T-helper 17 cell (primary cell): ENCODE results near the gene SEMA6A. TPM values are rescaled to one million over a fixed set of nuclear protein-coding genes. Genes with fewer than 3 reads are reported as not detected.

Experiments
- ATAC-seq: fragments of 150-1000 bp; cut with Tn5 transposase; 2 replicates; pipeline ENCODE4 v1.10.0; 2021; ENCODE audit warnings: mild to moderate bottlenecking, moderate library complexity
- DNase-seq, 3 donors: peaks; one replicate each; pipeline versions ENCODE4 v3.0.0 to v3.0.0-alpha.2; 2020 to 2021
- H3K9me3 ChIP-seq: one replicate; pipeline ENCODE4 v1.7.0; 2013; ENCODE audit warnings: low read length, mild to moderate bottlenecking; ENCODE audit not compliant: control insufficient read depth, poor library complexity, severe bottlenecking
- H3K27ac Mint-ChIP-seq: one replicate; pipeline ENCODE4 v1.8.0; 2022; ENCODE audit warnings: mild to moderate bottlenecking, moderate library complexity, mixed read lengths
- H3K27me3 Mint-ChIP-seq: one replicate; pipeline ENCODE4 v1.8.0; 2022; ENCODE audit warnings: mixed read lengths
- H3K36me3 Mint-ChIP-seq: one replicate; pipeline ENCODE4 v1.8.0; 2022; ENCODE audit warnings: low read depth, mixed read lengths
- H3K4me1 Mint-ChIP-seq: one replicate; pipeline ENCODE4 v1.8.0; 2022; ENCODE audit warnings: mild to moderate bottlenecking, mixed read lengths
- H3K4me3 Mint-ChIP-seq: one replicate; pipeline ENCODE4 v1.8.0; 2022; ENCODE audit warnings: mild to moderate bottlenecking, moderate library complexity, mixed read lengths
- total RNA-seq, 4 donors: library from RNA in 2 of 4; stranded (reverse) in 2 of 4; gene quantifications; one replicate each; pipeline ENCODE4 v1.2.3 and lab custom pipeline; 2022 to 2026

Gene SEMA6A
- total RNA-seq, 2 donors from 2014 or later, result 0.31 TPM; not detected in 1

DNA sequence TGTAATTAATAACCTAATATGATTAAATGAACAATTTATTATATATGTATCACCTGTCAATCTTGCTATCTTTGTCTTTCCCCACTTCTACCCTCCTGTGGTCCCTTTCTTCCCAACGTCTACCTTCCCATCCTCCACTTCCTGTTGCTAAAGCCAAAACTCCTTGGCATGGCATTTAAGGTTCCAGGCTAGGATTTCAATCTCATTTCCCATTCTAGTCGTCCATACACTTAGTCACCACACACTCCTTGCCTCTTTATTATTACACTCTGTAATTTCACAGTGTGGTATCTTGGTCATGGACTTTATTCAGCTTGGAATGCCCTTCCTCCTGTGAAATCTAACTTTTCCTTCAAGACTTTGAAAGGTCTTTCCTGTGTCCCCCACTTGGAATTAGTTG lies 115.3 kb downstream of the SEMA6A start:
- Mint-ChIP-seq H3K27ac (no peak overlapping the region), H3K27me3 (no peaks in the 10 kb centered on the region), H3K4me1 (no peaks in the 10 kb centered on the region)

DNA sequence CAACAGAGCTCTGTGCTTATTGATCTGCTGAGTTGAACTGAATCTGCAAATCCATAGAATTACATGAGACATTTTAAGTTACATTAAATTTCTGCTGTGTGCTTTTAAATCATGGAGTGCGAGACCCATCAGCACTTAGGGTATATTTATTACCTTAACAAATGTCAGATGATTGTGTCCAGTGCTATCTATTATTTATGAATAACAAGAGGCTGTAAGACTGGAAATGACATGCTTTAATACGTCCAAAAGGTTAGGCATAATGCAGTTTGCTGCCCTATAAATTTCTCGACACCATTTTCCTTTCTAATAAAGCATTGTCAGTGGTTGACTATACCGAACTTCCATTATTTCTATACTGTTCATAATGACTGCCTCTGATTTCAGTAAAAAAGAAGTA lies 117.6 kb downstream of the SEMA6A start:
- Mint-ChIP-seq H3K27ac (no peak overlapping the region), H3K27me3 (no peaks in the 10 kb centered on the region), H3K4me3 (no peak overlapping the region), H3K36me3 (peaks cover 5% of the 10 kb centered on the region), H3K4me1 (peaks cover 4% of the 10 kb centered on the region)
- ATAC-seq, result no peak
- no peak for DNase-seq
- H3K9me3 ChIP-seq, result no peaks in the 10 kb centered on the region

More for the DNA sequence above, 115.3 kb downstream of the SEMA6A start:
- H3K9me3 ChIP-seq, result no peaks in the 10 kb centered on the region
- ATAC-seq (no peak), DNase-seq (no peak)
- Mint-ChIP-seq H3K4me3 (no peak overlapping the region), H3K36me3 (peaks cover 2% of the 10 kb centered on the region)

DNA sequence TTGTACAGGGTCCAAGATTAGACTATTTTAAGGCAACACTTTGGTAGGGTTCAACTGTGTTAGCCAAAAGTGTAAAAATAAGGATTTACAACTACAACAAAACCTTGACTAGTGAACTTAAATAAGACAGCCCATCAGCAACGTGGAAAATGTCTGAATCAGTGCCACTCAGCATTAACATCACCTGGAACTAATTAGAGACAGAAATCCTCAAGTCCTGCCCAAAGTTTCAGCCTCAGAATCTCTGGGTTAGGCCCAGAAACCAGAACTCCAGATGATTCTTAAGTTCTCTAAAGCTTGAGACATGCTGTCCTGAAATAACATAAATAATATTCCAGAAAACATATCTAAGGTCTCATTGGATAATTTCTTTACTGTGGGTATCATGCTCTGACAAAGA lies 118.6 kb downstream of the SEMA6A start:
- Mint-ChIP-seq H3K4me3 (no peak overlapping the region), H3K27me3 (no peaks in the 10 kb centered on the region), H3K36me3 (peaks cover 6% of the 10 kb centered on the region), H3K27ac (no peak overlapping the region), H3K4me1 (peaks cover 4% of the 10 kb centered on the region)
- DNase-seq (no peak), ATAC-seq (no peak)
- H3K9me3 ChIP-seq, result no peaks in the 10 kb centered on the region

DNA sequence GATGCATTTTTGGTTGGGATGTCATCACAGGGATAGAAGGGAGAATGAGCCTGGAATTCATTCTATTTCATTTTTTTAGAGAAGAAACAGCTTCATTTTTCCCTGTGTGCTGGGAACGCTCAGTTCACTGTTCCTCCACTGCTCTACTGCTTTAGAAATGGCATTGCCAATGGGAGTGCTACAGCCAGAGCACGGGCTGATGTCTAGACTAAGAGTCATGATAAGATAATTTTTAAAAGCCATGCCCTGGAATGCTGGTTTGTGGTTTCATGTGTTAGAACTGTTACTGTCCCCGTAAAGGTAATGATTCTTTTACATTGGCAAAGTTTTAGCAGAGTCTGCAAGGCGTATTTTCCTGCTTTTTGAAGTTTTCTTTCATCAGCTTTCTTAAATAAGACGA lies 119.6 kb downstream of the SEMA6A start:
- no peak overlapping the region for H3K27ac Mint-ChIP-seq
- no peak overlapping the region for H3K4me3 Mint-ChIP-seq
- no peaks in the 10 kb centered on the region for H3K27me3 Mint-ChIP-seq
- ATAC-seq, result no peak
- no peaks in the 10 kb centered on the region for H3K9me3 ChIP-seq
- peaks cover 8% of the 10 kb centered on the region for H3K36me3 Mint-ChIP-seq
- peaks cover 4% of the 10 kb centered on the region for H3K4me1 Mint-ChIP-seq
- DNase-seq, result no peak

DNA sequence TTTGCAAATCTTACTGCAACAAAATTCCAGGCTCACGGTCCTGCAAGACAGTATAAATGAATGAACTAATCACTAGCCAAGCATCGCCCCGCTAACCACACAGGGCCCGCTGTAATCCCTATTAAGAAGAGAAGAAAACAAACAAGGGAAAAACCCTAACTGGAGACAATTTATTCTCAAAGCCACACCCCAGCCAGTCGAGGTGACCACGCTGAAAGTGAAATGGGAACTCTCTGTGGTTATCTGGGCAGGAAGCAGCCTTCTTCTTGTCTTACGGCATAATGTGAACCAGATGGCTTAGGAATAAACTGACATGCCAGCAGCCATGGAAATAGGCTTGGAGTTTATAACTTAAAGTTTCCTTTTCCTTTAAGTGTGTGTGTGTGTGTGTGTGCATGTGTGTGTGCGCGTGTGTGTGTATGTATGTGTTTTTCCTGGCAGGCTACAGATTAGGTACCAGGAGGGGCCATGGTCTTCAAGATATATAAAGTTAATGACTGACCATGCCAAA lies 120.2 kb downstream of the SEMA6A start:
- Mint-ChIP-seq H3K27ac (no peak overlapping the region), H3K36me3 (peaks cover 8% of the 10 kb centered on the region)
- peak; percentile 37 for ATAC-seq

DNA sequence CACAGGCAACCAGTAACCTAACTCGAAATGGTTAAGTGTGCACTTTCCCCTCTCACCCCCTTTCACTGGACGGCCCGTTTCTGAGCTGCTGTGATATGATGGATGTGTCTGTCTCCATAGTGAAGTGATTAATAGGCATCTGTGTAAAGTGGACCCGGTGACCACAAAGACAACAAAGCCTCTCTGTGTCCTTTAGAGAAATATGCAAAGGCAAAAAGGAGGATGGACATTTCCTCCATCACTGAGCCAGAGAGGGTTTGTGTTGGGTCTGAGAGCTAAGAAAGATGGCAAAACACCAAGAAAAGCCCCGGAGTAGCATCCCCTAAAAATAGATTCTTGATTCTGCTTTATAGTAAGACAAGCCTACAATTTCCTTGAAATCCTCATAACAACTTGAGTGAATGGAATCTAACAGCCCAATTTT lies 120.6 kb downstream of the SEMA6A start:
- Mint-ChIP-seq H3K4me3 (no peak overlapping the region), H3K36me3 (peaks cover 6% of the 10 kb centered on the region), H3K4me1 (peaks cover 4% of the 10 kb centered on the region), H3K27ac (no peak overlapping the region), H3K27me3 (no peaks in the 10 kb centered on the region)
- no peak for ATAC-seq
- H3K9me3 ChIP-seq, result no peaks in the 10 kb centered on the region
- no peak for DNase-seq

More for the DNA sequence above, 120.2 kb downstream of the SEMA6A start:
- H3K4me3 Mint-ChIP-seq, result no peak overlapping the region
- no peaks in the 10 kb centered on the region for H3K9me3 ChIP-seq
- no peaks in the 10 kb centered on the region for H3K27me3 Mint-ChIP-seq
- H3K4me1 Mint-ChIP-seq, result peaks cover 4% of the 10 kb centered on the region
- no peak for DNase-seq

DNA sequence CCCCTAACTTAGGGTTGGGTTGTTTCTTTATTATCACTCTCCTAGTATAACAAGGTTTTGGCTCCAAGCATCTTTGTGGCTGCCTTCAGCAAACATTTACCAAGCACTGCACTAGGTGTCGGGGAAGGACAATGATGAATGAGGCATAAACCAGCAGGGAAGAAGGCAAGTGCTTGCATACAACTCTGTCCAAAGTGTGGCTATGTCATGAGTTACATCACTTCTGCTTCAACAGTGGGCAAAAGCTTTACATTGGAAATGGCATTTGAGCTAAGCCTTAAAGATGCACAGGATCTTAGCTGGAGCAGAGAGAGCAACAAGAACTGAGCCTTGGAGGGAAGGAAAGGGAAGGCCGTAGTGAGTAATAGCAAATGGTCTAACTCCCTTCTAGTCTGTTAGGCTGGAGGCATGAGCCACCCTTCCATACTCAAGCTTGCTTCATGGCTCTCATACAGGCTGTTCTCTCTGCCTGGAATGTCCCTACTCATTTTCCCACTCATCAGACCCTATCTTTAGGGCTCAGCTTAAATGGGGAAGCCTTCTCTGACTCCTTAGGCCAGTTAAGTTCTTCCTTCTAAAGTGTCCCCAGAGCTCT lies 121.8 kb downstream of the SEMA6A start:
- H3K9me3 ChIP-seq, result no peaks in the 10 kb centered on the region
- Mint-ChIP-seq H3K27ac (no peak overlapping the region), H3K27me3 (no peaks in the 10 kb centered on the region), H3K4me1 (peaks cover 4% of the 10 kb centered on the region), H3K36me3 (peaks cover 6% of the 10 kb centered on the region), H3K4me3 (no peak overlapping the region)
- ATAC-seq, result no peak
- DNase-seq, result no peak

DNA sequence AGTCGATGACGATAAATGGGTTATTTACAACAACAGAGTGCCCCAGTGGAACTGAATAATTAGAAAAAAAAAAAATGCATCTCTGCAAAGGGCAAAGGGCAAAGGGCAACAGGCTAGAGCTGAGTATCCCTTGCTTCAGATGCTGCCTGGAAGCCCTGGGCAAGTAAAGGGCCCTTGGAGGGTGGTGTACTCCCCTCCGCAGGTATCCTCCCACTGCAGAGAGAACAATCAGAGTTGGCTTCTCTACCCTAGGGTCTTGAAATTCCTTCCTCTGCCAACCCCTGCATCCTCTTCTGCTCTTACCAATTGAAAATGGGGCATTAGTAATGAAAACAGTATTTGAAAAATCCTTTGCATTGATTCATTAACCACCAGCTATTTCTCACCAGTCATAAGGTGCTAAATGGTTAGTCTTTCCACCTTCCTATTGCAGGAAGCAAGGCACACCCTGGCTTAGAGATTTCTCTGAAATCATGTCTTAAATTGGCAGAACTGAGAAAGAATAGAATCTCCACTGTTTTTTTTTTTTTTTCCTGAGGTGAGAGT lies 122.6 kb downstream of the SEMA6A start:
- Mint-ChIP-seq H3K27ac (no peak overlapping the region), H3K4me1 (peaks cover 4% of the 10 kb centered on the region), H3K27me3 (no peaks in the 10 kb centered on the region), H3K4me3 (no peak overlapping the region), H3K36me3 (peaks cover 6% of the 10 kb centered on the region)
- no peaks in the 10 kb centered on the region for H3K9me3 ChIP-seq
- ATAC-seq, result no peak
- DNase-seq, result no peak

DNA sequence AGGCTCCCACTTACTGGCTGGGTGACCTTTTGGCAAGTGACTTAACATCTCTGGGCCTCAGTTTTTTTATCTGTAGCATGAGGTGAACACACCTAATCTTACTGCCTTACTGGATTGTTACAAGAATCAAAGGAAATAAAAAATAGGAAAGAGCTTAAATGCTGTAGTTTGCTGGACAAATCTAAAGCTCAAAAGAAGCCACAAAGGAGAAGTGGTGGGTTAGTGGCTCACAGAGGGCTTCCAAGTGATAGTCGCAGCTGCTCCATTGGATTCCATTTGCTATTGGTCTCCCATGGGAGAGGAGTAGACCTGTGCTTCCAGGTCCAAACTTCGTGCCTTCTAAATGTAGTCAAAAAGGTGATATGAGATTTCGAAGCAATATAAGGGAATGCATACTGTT lies 123.6 kb downstream of the SEMA6A start:
- H3K27me3 Mint-ChIP-seq, result no peaks in the 10 kb centered on the region
- H3K36me3 Mint-ChIP-seq, result peaks cover 8% of the 10 kb centered on the region
- H3K9me3 ChIP-seq, result no peaks in the 10 kb centered on the region
- H3K4me3 Mint-ChIP-seq, result no peak overlapping the region
- no peak overlapping the region for H3K27ac Mint-ChIP-seq
- peaks cover 4% of the 10 kb centered on the region for H3K4me1 Mint-ChIP-seq
- ATAC-seq (no peak), DNase-seq (no peak)

DNA sequence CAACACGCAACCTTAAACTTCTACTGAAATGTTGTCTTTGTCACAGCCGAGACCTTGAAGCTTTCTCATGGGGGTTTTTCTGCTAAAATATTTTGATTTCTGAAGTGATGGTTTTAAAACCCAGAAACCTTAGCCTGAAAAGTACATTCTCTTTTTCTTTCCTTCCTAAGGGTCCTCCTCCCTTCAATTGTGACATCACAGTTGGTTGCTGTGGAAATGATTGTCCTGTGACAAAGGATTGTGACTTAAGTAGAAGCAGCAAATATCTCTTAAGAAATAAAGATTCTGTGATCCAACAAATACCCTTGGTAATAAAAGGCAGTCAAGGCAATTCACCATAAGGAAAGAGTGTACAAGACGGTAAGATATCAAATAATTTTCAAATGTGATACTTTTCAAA lies 125.2 kb downstream of the SEMA6A start:
- no peak for DNase-seq
- no peaks in the 10 kb centered on the region for H3K9me3 ChIP-seq
- Mint-ChIP-seq H3K4me3 (no peak overlapping the region), H3K4me1 (peaks cover 4% of the 10 kb centered on the region), H3K27ac (no peak overlapping the region), H3K27me3 (no peaks in the 10 kb centered on the region), H3K36me3 (peaks cover 8% of the 10 kb centered on the region)
- ATAC-seq, result no peak

DNA sequence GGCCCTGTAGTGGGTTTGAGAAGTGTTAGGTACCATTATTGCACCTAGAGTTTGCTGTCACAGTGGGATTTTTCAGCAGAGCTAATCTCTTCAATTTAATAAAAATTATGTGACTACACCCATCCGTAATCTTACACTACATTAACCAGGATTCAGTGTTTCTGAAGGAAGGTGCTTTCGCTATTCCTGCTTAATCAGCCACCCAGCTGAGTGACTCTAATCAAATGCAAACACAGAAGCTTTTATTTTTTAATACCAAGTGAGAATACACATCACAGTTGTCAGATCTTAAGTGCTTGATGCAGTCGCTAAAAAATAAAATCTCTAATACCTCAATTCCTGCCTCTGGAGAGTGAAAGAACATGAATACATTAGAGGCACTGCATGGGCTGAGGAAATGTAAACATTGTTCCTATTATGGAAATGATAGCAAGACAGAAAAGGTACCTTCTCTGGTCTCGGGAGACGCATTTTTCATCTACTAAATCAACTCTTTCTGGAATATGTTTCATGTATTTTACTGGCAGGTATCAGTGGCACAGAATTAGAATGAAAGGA lies 125.7 kb downstream of the SEMA6A start:
- H3K9me3 ChIP-seq, result no peaks in the 10 kb centered on the region
- Mint-ChIP-seq H3K4me1 (peaks cover 4% of the 10 kb centered on the region), H3K27ac (no peak overlapping the region), H3K4me3 (no peak overlapping the region), H3K36me3 (peaks cover 11% of the 10 kb centered on the region), H3K27me3 (no peaks in the 10 kb centered on the region)
- ATAC-seq (no peak), DNase-seq (no peak)

DNA sequence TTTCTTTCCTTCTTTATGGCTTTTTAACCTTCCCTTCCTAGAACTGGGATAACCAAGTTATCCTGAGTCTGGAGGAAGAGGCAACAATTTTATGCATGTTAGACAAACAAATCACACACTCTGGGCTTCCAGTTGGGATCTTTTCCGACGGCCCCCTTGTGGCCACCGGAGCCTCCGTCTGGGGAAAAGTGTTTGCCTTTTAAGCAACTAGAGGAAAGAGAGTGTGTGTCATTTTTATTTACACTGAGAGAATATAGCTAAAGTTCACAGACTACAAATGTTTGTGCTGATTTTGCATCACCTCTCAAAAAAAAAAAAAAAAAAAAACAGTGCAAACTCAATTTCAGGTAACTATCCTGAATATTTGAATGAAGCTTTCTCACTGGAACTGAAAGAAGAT lies 126.2 kb downstream of the SEMA6A start:
- DNase-seq, result no peak
- Mint-ChIP-seq H3K27ac (no peak overlapping the region), H3K27me3 (no peaks in the 10 kb centered on the region)

DNA sequence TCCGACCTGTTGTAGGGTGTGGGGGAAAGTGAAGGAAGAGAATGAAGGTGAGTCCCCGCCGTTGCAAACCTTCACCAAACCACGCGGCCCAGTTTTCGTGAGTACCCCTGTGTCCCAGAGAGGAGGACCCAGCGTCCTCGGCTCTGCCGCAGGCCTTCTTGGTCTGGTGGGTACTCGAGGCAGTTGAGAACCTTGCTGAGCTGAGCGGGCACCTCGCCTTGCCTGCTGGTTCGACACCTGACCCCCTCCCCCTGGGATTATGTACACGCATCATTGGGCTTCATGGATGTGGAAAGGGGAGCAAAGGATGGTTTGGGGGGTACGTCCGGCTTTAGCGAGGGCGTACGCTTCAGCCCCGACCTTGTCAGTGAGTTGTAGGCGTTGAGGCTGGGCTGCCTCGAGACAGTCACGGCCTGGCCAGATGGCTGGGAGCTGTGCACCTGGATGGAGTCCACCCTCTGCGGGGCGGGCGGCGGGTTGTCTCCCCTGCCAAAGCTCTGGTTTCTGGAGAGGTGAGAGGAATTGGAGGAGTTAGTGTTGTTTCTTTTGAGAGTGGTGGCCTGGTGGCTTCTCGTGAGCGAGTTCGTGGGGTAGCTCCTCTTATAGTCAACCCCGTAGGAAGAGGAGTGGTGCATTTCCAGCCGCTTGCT lies 128.1 kb downstream of the SEMA6A start:
- H3K36me3 Mint-ChIP-seq, result peaks cover 6% of the 10 kb centered on the region
- H3K27ac Mint-ChIP-seq, result no peak overlapping the region
- DNase-seq, result no peak

More for the DNA sequence above, 126.2 kb downstream of the SEMA6A start:
- Mint-ChIP-seq H3K36me3 (peaks cover 11% of the 10 kb centered on the region), H3K4me3 (no peak overlapping the region), H3K4me1 (no peaks in the 10 kb centered on the region)
- no peak for ATAC-seq
- no peaks in the 10 kb centered on the region for H3K9me3 ChIP-seq

More for the DNA sequence above, 128.1 kb downstream of the SEMA6A start:
- ATAC-seq, result no peak
- Mint-ChIP-seq H3K27me3 (no peaks in the 10 kb centered on the region), H3K4me1 (no peaks in the 10 kb centered on the region), H3K4me3 (no peak overlapping the region)
- H3K9me3 ChIP-seq, result no peaks in the 10 kb centered on the region
